GM19099 (cell line): ENCODE results near the gene DROSHA.

Experiments used
- POLR2A ChIP-seq: IDR thresholded peaks from 3 replicates; pipeline ENCODE4 v1.6.1; 2011; ENCODE audit warnings: low read depth; ENCODE audit not compliant: insufficient read length; ENCODE audit errors: extremely low read depth

The DROSHA gene

GRCh38 chr5:31361234-31361633 lies 170.7 kb downstream of the DROSHA start:
- no peak for TF ChIP-seq POLR2A

DNA sequence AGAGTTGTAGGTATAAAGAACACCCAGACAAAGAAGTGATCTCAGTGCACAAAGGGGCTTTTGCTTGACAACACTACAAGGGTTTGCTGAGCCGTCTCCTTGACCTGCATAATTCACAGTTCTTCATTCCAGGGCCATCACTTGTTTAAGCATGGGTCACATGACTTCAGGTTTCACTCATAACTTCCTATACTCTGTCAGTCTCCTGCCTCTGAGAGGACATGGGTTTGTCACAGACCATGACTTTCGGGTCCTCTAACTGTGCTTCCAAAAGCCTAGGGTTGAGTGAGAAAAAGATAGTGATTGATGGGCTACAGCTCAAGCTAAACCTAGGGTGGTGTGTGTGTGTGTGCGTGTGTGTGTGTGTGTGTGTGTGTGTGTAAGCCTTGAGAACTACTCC lies 172.1 kb downstream of the DROSHA start:
- no peak for TF ChIP-seq POLR2A

DNA sequence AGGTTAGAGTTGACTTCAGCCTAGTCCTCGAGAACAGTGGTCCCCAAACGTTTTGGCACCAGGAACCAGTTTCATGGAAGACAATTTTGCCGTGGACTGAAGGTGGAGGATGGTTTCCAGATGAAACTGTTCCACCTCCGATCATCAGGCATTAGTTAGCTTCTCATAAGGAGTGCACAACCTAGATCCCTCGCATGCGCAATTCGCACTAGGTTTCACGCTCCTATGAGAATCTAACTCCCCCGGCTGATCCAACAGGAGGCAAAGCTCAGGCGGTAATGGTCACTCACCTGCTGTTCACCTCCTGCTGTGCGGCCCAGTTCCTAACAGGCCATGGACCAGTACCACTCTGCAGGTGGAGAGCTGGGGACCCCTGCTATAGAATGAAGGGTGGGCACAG lies 174.9 kb downstream of the DROSHA start:
- no peak for TF ChIP-seq POLR2A

DNA sequence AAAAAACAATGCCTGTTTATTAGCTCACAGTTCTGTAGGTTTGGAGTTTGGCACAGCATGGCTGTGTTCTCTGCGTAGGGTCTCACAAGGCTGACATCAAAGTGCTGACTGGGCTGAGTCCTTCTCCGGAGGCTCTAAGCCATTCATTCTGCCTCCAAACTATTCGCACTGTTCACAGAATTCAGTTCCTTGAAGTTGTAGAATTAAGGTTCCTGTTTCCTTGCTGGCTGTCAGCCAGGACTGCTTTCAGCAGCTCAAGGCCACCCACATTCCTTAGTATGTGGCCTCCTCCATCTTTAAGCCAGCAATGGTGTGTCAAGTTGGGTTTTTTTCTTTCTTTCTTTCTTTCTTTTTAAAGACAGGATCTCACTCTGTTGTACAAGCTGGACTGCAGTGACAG lies 176.6 kb downstream of the DROSHA start:
- TF ChIP-seq POLR2A: no peak
